Astrocyte of the cerebellum (primary cell): ENCODE results near the gene OTOP3.

Experiments
- DNase-seq: peaks from one replicate; pipeline ENCODE4 v3.0.0-alpha.2; 2011; ENCODE audit warnings: low read depth
- H3K4me3 ChIP-seq: 2 replicates; pipeline ENCODE4 v1.5.1; 2011; ENCODE audit warnings: mild to moderate bottlenecking, low read depth, low read length, moderate library complexity
- in situ Hi-C: cut with HindIII; loops from 2 replicates; pipeline ENCODE4 v1.10.0; 2017; ENCODE audit warnings: low sequenced_read_pairs
- TF ChIP-seq, protein P1 (sequence below): IDR thresholded peaks from 2 replicates; pipeline ENCODE4 v1.5.1; 2012; ENCODE audit warnings: low read length, low read depth, moderate library complexity, mild to moderate bottlenecking; ENCODE audit errors: missing control alignments

Gene OTOP3

DNA sequence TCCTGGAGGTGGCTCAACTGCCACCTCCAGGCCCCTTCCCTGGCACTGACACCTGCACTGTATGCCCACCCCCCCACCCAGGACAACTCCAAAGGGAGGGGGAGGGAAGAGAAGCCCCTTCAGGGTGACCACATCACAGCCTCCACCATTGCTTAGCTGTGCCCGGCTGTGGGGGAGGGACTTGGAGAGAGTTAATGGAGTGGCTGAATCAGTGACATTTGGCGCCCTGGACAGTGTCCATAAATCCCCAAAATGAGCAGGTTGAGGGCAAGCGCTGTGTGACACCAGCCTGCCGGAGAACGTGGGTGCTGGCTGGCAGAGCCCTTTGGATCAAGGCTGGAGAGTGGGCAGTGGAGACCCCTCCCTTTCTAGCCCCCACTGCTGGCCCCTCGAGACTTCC is 13.5 kb upstream of the OTOP3 start:
- no peak for DNase-seq
- in situ Hi-C loops: no loop called here
- TF ChIP-seq, protein P1, sequence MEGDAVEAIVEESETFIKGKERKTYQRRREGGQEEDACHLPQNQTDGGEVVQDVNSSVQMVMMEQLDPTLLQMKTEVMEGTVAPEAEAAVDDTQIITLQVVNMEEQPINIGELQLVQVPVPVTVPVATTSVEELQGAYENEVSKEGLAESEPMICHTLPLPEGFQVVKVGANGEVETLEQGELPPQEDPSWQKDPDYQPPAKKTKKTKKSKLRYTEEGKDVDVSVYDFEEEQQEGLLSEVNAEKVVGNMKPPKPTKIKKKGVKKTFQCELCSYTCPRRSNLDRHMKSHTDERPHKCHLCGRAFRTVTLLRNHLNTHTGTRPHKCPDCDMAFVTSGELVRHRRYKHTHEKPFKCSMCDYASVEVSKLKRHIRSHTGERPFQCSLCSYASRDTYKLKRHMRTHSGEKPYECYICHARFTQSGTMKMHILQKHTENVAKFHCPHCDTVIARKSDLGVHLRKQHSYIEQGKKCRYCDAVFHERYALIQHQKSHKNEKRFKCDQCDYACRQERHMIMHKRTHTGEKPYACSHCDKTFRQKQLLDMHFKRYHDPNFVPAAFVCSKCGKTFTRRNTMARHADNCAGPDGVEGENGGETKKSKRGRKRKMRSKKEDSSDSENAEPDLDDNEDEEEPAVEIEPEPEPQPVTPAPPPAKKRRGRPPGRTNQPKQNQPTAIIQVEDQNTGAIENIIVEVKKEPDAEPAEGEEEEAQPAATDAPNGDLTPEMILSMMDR: no peak
- H3K4me3 ChIP-seq: no peak overlapping the region

DNA sequence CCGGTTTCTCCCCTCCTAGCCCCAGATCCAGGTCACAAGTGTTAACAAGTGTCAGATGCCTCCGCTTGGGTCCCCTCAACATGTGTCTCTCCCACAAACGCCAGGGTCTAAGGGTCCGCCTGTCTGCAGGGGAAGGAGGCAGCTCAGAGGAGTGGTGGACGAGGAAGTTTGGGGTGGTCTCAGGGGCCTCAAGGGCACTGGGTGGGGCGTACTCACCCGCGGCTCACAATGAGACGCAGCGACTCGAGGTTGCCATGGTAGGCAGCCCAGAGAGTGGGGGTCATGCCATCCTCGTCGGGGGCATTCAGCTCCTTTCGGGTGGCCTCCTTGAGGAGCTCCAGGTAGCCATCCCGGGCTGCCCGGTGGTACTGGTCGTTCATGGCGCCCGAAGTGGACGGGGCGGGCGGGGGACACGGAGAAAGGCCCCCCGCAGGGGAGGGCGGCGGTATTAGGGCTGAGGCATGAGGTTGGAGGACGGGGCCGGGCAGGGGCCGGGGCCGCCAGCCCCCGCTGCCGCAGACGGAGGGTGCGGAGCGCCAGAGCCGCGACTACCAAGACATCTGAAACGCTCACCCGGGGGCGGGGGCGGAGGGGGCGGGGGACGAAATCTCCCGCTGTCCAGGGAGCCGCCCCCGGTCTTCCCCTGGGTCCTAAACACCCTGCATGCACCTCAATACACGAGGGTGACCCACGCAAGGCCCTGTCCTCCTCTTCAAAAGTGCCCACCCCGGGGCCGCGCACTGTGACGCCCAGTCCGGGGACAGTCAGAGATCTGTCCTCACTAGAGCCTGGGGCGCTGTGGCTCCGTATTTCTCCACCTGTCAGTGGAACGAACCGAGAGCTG is 12.8 kb upstream of the OTOP3 start, which contains the start of gene USH1G:
Gene USH1G (minus strand): TSS at position 562 of the 844 bp plus-strand sequence. CDS start 182 bp downstream, at position 380.
- no peak for DNase-seq
- in situ Hi-C loops: no loop called here
- H3K4me3 ChIP-seq: no peak within 1 kb of the TSS
- TF ChIP-seq, protein P1: no peak

DNA sequence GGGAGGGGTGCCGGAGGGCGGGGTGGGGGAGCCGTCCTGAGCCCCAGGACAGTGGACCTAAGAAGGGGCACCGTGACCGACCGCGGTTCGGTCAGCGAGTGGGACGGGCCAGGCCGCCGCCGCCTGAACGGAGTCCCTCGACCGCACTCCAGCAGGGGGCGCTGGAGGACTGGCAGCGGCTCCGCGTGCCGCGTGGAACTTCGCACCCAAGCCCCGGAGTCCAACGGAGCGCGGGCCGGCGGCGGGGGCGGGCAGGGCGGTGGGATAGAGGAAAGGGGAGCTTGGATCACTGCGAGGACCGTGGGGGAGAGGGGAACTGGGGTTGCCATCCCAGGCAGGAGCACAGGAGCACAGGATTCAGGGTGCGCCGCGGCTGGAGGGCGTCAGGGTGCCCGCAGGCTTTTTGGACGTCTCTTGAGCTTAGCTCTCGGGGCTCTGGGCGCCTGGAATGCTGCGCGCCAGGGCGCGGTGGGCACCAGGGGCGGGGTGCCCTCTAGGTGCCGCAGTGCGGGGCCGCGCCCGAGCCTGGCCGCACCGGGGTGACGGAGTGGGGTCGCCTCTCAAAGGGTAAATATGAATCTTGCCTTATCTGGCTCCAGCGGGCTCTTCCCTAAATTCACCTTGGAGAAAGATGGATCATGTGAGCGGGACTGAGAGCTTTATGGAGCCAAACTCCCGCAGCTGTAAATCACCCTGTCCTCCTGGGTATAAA is 12.0 kb upstream of the OTOP3 start:
- TF ChIP-seq, protein P1: peak; percentile 45
- H3K4me3 ChIP-seq: no peak overlapping the region
- in situ Hi-C loops: no loop called here
- DNase-seq: no peak

DNA sequence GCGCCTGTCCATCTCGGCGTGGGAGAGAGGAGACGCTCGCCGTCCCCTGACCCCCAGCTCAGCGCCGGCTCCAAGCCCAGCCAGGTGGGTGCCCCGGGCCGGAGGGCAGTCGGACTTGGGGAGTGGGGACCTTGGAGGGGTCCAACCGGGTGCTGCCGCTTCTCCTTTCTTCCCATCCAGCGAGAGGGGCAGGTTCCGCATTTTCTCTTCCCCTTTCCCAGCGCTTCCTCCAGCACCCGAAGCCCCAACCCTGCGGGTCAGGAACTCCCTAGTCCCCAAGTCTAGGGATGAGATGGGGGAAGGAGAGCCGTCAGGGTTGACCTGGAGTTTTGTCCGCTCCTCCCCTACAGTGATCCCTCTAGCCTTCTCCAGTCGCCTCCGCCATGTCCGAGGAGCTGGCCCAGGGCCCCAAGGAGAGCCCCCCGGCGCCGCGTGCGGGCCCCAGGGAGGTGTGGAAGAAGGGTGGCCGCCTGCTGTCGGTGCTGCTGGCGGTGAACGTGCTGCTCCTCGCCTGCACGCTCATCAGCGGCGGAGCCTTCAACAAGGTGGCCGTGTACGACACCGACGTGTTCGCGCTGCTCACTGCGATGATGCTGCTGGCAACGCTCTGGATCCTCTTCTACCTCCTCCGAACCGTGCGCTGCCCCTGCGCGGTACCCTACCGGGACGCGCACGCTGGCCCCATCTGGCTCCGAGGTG is 11.3 kb upstream of the OTOP3 start, which contains the start of gene OTOP2:
Gene OTOP2 (plus strand): TSS at position 24 of the 699 bp plus-strand sequence. CDS start 360 bp downstream, at position 384.
- in situ Hi-C loops: no loop called here
- DNase-seq: no peak
- TF ChIP-seq, protein P1: no peak
- H3K4me3 ChIP-seq: no peak within 1 kb of the TSS

DNA sequence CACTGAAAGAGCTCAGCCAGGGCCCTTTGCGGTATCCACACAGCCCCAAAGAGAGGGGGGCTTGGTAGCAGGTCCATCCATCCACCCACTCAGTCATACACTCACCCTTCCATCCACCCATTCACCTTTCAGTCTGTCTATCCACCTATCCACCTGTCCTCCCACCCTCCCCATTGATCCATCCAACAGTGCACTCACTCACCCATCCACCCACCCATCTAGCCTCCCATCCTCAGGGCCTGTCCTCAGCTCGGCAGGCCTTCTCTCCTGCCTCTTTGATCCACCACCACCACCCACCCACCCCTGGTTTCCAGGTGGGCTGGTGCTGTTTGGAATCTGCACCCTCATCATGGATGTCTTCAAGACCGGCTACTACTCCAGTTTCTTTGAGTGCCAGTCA is 10.5 kb upstream of the OTOP3 start:
- DNase-seq: no peak
- no peak overlapping the region for H3K4me3 ChIP-seq
- in situ Hi-C loops: no loop called here
- TF ChIP-seq, protein P1: no peak

DNA sequence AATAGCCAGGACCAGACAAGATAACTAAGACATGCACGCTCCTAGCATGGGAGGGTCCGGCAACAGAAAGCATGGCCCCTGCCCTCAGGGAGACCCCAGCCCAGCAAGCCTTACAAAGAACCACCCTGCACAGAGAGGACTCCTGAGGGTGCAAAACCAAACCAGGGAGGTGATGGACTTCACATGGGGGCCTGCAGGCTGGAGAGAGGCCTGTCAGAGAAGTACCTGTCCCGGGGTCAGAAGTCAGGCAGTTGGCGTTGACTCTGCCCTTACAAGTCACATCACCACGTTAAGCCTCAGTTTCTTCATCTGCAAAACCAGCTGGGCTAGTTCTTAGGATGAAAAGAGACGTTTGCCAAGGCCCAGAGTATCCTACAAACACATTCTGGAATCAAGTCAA is 6.9 kb upstream of the OTOP3 start:
- TF ChIP-seq, protein P1: no peak

More for the DNA sequence above, 6.9 kb upstream of the OTOP3 start:
- in situ Hi-C loops: no loop called here
- DNase-seq: no peak
- H3K4me3 ChIP-seq: no peak overlapping the region
